Upper lobe of left lung (tissue), 6 donors: ENCODE results near the gene MANF. TPM values are rescaled to one million over a fixed set of nuclear protein-coding genes. Genes with fewer than 3 reads are reported as not detected.

Experiments used
- ATAC-seq, 2 donors: fragments of 200-7000 bp; cut with Tn5 transposase; one replicate each; pipeline ENCODE4 v1.9.1; 2022; ENCODE audit warnings: mild to moderate bottlenecking in 2 of 2, moderate library complexity in 2 of 2; ENCODE audit not compliant: low FRiP score in 2 of 2
- DNase-seq, 2 donors: peaks; one replicate each; pipeline ENCODE4 v3.0.0-alpha.2; 2019 to 2020
- H3K27ac ChIP-seq, 4 donors: fragments of 200-600 bp; sonication (generic); one replicate each; pipeline ENCODE4 v1.5.1; 2016 to 2019
- H3K27me3 ChIP-seq, 4 donors: fragments of 200-600 bp; sonication (generic); one replicate each; pipeline ENCODE4 v1.5.1; 2017 to 2019
- H3K36me3 ChIP-seq, 4 donors: fragments of 200-600 bp; sonication (generic); one replicate each; pipeline ENCODE4 v1.5.1; 2016 to 2019
- H3K4me1 ChIP-seq, 4 donors: fragments of 200-600 bp; sonication (generic); one replicate each; pipeline ENCODE4 v1.5.1; 2018 to 2019
- H3K4me3 ChIP-seq, 4 donors: fragments of 200-600 bp; sonication (generic); one replicate each; pipeline ENCODE4 v1.5.1; 2017 to 2019; ENCODE audit warnings: mild to moderate bottlenecking in 2 of 4, moderate library complexity in 1 of 4
- H3K9me3 ChIP-seq, 4 donors: fragments of 200-600 bp; sonication (generic); one replicate each; pipeline ENCODE4 v1.5.1; 2018 to 2019
- CTCF ChIP-seq, 6 experiments: fragments of 450-650 bp in 4 of 6; fragments of 200-600 bp in 2 of 6; sonication (generic) in 2 of 6; IDR thresholded peaks; one replicate each; pipeline ENCODE4 v1.5.1; 2016 to 2019; ENCODE audit warnings: antibody characterized with exemption in 6 of 6
- EP300 ChIP-seq, 4 donors: sonication (generic); formaldehyde crosslinking; IDR thresholded peaks; one replicate each; pipeline ENCODE4 v1.5.1; 2017; ENCODE audit warnings: antibody characterized with exemption in 4 of 4, control low read depth in 2 of 4
- POLR2A ChIP-seq, 4 donors: fragments of 450-650 bp; IDR thresholded peaks; one replicate each; pipeline ENCODE4 v1.5.1; 2016 to 2017; ENCODE audit warnings: antibody characterized with exemption in 4 of 4, mild to moderate bottlenecking in 2 of 4
- POLR2AphosphoS5 ChIP-seq, 2 donors: sonication (generic); formaldehyde crosslinking; IDR thresholded peaks; one replicate each; pipeline ENCODE4 v1.5.1; 2017; ENCODE audit warnings: antibody characterized with exemption in 2 of 2
- WGBS, 2 donors: methylation state at CpG; one replicate each; pipeline ENCODE4 v1.1.5; 2017 to 2018; 5-methylcytosine and 5-hydroxymethylcytosine counted together
- total RNA-seq, 6 donors: library from RNA; depleted of rRNA in 4 of 6; stranded (reverse); fragments of >200 nt in 4 of 6; gene quantifications; one replicate each; pipeline versions ENCODE4 v1.1.0 to v1.2.1, GENCODE V29; 2016 to 2021
- donor health status: DM: no; HTN: no; CAD: no; lungs with moderate emphysema.
- donor health status: DM: no; HTN: yes; CAD: no; lungs with severe emphysema.

Gene MANF
- total RNA-seq, 6 donors from 2014 or later: 19.0 to 102 (median 54.5) TPM

GRCh38 chr3:51340013-51340829, 44.9 kb upstream of the MANF start:
- Histone ChIP-seq H3K4me1 (peaks cover 3 to 11% (median 6%) of the 10 kb centered on the region in 4 donors), H3K4me3 (no peak overlapping the region), H3K36me3 (no peaks in the 10 kb centered on the region), H3K9me3 (no peaks in the 10 kb centered on the region), H3K27ac (peak overlapping the region in 3 of 4 donors; percentile 12 to 49 (median 18)), H3K27me3 (no peaks in the 10 kb centered on the region)
- DNase-seq (no peak), ATAC-seq (peak; percentile 47 to 85)
- WGBS, 2 donors: 66 to 72% methylated on average over 4 of the region's 4 CpGs
- TF ChIP-seq EP300 (IDR thresholded peaks at IDR 0.05) (no peak), POLR2A (IDR thresholded peaks at IDR 0.05) (no peak), CTCF (IDR thresholded peaks at IDR 0.05) (no peak), POLR2AphosphoS5 (IDR thresholded peaks at IDR 0.05) (no peak)

GRCh38 chr3:51340989-51341636, 44.0 kb upstream of the MANF start:
- Histone ChIP-seq H3K27me3 (no peaks in the 10 kb centered on the region), H3K27ac (peak overlapping the region in 1 of 4 donors; percentile 49)
- no peak for DNase-seq

GRCh38 chr3:51343918-51344687, 41.0 kb upstream of the MANF start:
- DNase-seq: peak in 1 of 2 donors; percentile 41

More at GRCh38 chr3:51340989-51341636, 44.0 kb upstream of the MANF start:
- H3K36me3 ChIP-seq: no peaks in the 10 kb centered on the region
- ATAC-seq: no peak
- H3K9me3 ChIP-seq: no peaks in the 10 kb centered on the region
- WGBS, 2 donors: 80 to 87% methylated on average over 8 of the region's 8 CpGs
- peaks cover 3 to 11% (median 6%) of the 10 kb centered on the region in 4 donors for H3K4me1 ChIP-seq
- TF ChIP-seq POLR2A (IDR thresholded peaks at IDR 0.05) (no peak), EP300 (IDR thresholded peaks at IDR 0.05) (no peak), CTCF (IDR thresholded peaks at IDR 0.05) (no peak), POLR2AphosphoS5 (IDR thresholded peaks at IDR 0.05) (no peak)
- no peak overlapping the region for H3K4me3 ChIP-seq

GRCh38 chr3:51350751-51351150, 34.3 kb upstream of the MANF start:
- H3K9me3 ChIP-seq: no peaks in the 10 kb centered on the region
- no peaks in the 10 kb centered on the region for H3K4me1 ChIP-seq
- H3K27me3 ChIP-seq: no peaks in the 10 kb centered on the region
- no peaks in the 10 kb centered on the region for H3K36me3 ChIP-seq
- WGBS, 2 donors: 80 to 100% methylated on average over 1 of the region's 1 CpG
- ATAC-seq (no peak), DNase-seq (no peak)
- TF ChIP-seq EP300 (IDR thresholded peaks at IDR 0.05) (no peak), POLR2A (IDR thresholded peaks at IDR 0.05) (no peak), POLR2AphosphoS5 (IDR thresholded peaks at IDR 0.05) (no peak), CTCF (IDR thresholded peaks at IDR 0.05) (no peak)
- no peak overlapping the region for H3K27ac ChIP-seq
- H3K4me3 ChIP-seq: no peak overlapping the region

More at GRCh38 chr3:51343918-51344687, 41.0 kb upstream of the MANF start:
- H3K9me3 ChIP-seq: no peaks in the 10 kb centered on the region
- no peak overlapping the region for H3K27ac ChIP-seq
- peaks cover 3 to 11% (median 6%) of the 10 kb centered on the region in 4 donors for H3K4me1 ChIP-seq
- no peak overlapping the region for H3K4me3 ChIP-seq
- WGBS, 2 donors: 66 to 79% methylated on average over 7 of the region's 7 CpGs
- no peaks in the 10 kb centered on the region for H3K27me3 ChIP-seq
- no peak for TF ChIP-seq POLR2A (IDR thresholded peaks at IDR 0.05)
- no peak for TF ChIP-seq CTCF (IDR thresholded peaks at IDR 0.05)
- no peak for TF ChIP-seq POLR2AphosphoS5 (IDR thresholded peaks at IDR 0.05)
- TF ChIP-seq EP300 (IDR thresholded peaks at IDR 0.05): no peak
- peak; percentile 9 to 56 for ATAC-seq
- no peaks in the 10 kb centered on the region for H3K36me3 ChIP-seq
